Stimulated activated CD4-positive, alpha-beta T cell treated with anti-CD3 and anti-CD28 coated beads, TNF-alpha, amount 100 ng/mL, for 1 hour (primary cell): ENCODE measurements around the gene RAB3C.

Experiments used
- DNase-seq, 3 donors: peaks; one replicate each; pipeline ENCODE4 v3.0.0-alpha.2; 2020; ENCODE audit warnings: low read depth in 3 of 3, low spot score in 1 of 3

Gene RAB3C

GRCh38 chr5:58818465-58818864 is 235.6 kb downstream of the RAB3C start:
- no peak for DNase-seq

GRCh38 chr5:58825441-58825840 is 242.6 kb downstream of the RAB3C start:
- DNase-seq, result no peak

- no peak for DNase-seq
Observed at GRCh38 chr5:58825899-58826298, 243.0 kb downstream of the RAB3C start.

GRCh38 chr5:58827463-58827862 is 244.6 kb downstream of the RAB3C start:
- no peak for DNase-seq

GRCh38 chr5:58828258-58828657 is 245.4 kb downstream of the RAB3C start:
- DNase-seq, result no peak

- no peak for DNase-seq
Observed at GRCh38 chr5:58834242-58835225, 251.7 kb downstream of the RAB3C start.

- no peak for DNase-seq
Observed at GRCh38 chr5:58836351-58836750, 253.5 kb downstream of the RAB3C start.

GRCh38 chr5:58838729-58839128 is 255.9 kb downstream of the RAB3C start:
- DNase-seq, result no peak

GRCh38 chr5:58842852-58843251 is 260.0 kb downstream of the RAB3C start:
- no peak for DNase-seq

GRCh38 chr5:58844395-58844794 is 261.5 kb downstream of the RAB3C start:
- DNase-seq, result no peak

GRCh38 chr5:58847041-58847440 is 264.2 kb downstream of the RAB3C start:
- no peak for DNase-seq

- no peak for DNase-seq
Observed at GRCh38 chr5:58849223-58849622, 266.3 kb downstream of the RAB3C start.

GRCh38 chr5:58849921-58850667 is 267.2 kb downstream of the RAB3C start:
- no peak for DNase-seq

- DNase-seq, result no peak
Observed at GRCh38 chr5:58851153-58851552, 268.3 kb downstream of the RAB3C start.

- no peak for DNase-seq
Observed at GRCh38 chr5:58851571-58851970, 268.7 kb downstream of the RAB3C start.

GRCh38 chr5:58852566-58852965 is 269.7 kb downstream of the RAB3C start:
- no peak for DNase-seq

GRCh38 chr5:58854441-58854840 is 271.6 kb downstream of the RAB3C start:
- DNase-seq, result no peak

- no peak for DNase-seq
Observed at GRCh38 chr5:58855851-58856739, 273.2 kb downstream of the RAB3C start.

GRCh38 chr5:58857609-58858008 is 274.7 kb downstream of the RAB3C start:
- no peak for DNase-seq

- DNase-seq, result no peak
Observed at GRCh38 chr5:58860680-58861079, 277.8 kb downstream of the RAB3C start.

GRCh38 chr5:58868931-58869330 is 286.1 kb downstream of the RAB3C start:
- no peak for DNase-seq
